ENCODE measurements around the gene TRIP10. TPM values are rescaled to one million over a fixed set of nuclear protein-coding genes. Genes with fewer than 3 reads are reported as not detected.

Gene TRIP10
- total RNA-seq, 1 donor from 2014 or later: 79.5 TPM

- no peak overlapping the region for H3K4me3 ChIP-seq (ENCODE audit: low read depth, low read length)
- no peaks in the 10 kb centered on the region for H3K36me3 ChIP-seq (ENCODE audit: control insufficient read depth, insufficient read depth, low read length)
- no peak for DNase-seq (ENCODE audit: low read depth)
- no peaks in the 10 kb centered on the region for H3K27me3 ChIP-seq (ENCODE audit: control insufficient read depth, insufficient read depth, low read length)
- peak; percentile 96 for FAIRE-seq
- no peak for TF ChIP-seq CTCF (IDR thresholded peaks at IDR 0.05; ENCODE audit: insufficient read depth, low read length, severe bottlenecking)
Measured at GRCh38 chr19:6717441-6717971, 22.0 kb upstream of the TRIP10 start.

- DNase-seq (ENCODE audit: low read depth) (no peak), FAIRE-seq (no peak)
- H3K36me3 ChIP-seq (ENCODE audit: control insufficient read depth, insufficient read depth, low read length): no peaks in the 10 kb centered on the region
- TF ChIP-seq CTCF (IDR thresholded peaks at IDR 0.05; ENCODE audit: insufficient read depth, low read length, severe bottlenecking): no peak
- H3K27me3 ChIP-seq (ENCODE audit: control insufficient read depth, insufficient read depth, low read length): no peaks in the 10 kb centered on the region
- H3K4me3 ChIP-seq (ENCODE audit: low read depth, low read length): no peak overlapping the region
Measured at GRCh38 chr19:6718111-6718740, 21.3 kb upstream of the TRIP10 start.

- DNase-seq (ENCODE audit: low read depth): no peak
- H3K27me3 ChIP-seq (ENCODE audit: control insufficient read depth, insufficient read depth, low read length): no peaks in the 10 kb centered on the region
- FAIRE-seq: no peak
- no peak overlapping the region for H3K4me3 ChIP-seq (ENCODE audit: low read depth, low read length)
- H3K36me3 ChIP-seq (ENCODE audit: control insufficient read depth, insufficient read depth, low read length): no peaks in the 10 kb centered on the region
- TF ChIP-seq CTCF (IDR thresholded peaks at IDR 0.05; ENCODE audit: insufficient read depth, low read length, severe bottlenecking): no peak
Measured at GRCh38 chr19:6718741-6719539, 20.5 kb upstream of the TRIP10 start.

- H3K36me3 ChIP-seq (ENCODE audit: control insufficient read depth, insufficient read depth, low read length): no peaks in the 10 kb centered on the region
- TF ChIP-seq CTCF (IDR thresholded peaks at IDR 0.05; ENCODE audit: insufficient read depth, low read length, severe bottlenecking): no peak
- DNase-seq (ENCODE audit: low read depth): no peak
- H3K4me3 ChIP-seq (ENCODE audit: low read depth, low read length): no peak overlapping the region
- no peak for FAIRE-seq
- no peaks in the 10 kb centered on the region for H3K27me3 ChIP-seq (ENCODE audit: control insufficient read depth, insufficient read depth, low read length)
Measured at GRCh38 chr19:6719540-6719861, 20.0 kb upstream of the TRIP10 start.

- Histone ChIP-seq H3K27me3 (ENCODE audit: control insufficient read depth, insufficient read depth, low read length) (no peaks in the 10 kb centered on the region), H3K4me3 (ENCODE audit: low read depth, low read length) (no peak overlapping the region), H3K36me3 (ENCODE audit: control insufficient read depth, insufficient read depth, low read length) (no peaks in the 10 kb centered on the region)
- no peak for DNase-seq (ENCODE audit: low read depth)
- no peak for FAIRE-seq
- no peak for TF ChIP-seq CTCF (IDR thresholded peaks at IDR 0.05; ENCODE audit: insufficient read depth, low read length, severe bottlenecking)
Measured at GRCh38 chr19:6719992-6720368, 19.5 kb upstream of the TRIP10 start.

All from bronchial epithelial cell (primary cell).